Epidermal melanocyte (primary cell): ENCODE results near the gene OTUB2.

ENCODE experiments used
- DNase-seq: peaks from one replicate; pipeline ENCODE4 v3.0.0; 2011; ENCODE audit warnings: low spot score; ENCODE audit not compliant: insufficient read length

OTUB2 gene

DNA sequence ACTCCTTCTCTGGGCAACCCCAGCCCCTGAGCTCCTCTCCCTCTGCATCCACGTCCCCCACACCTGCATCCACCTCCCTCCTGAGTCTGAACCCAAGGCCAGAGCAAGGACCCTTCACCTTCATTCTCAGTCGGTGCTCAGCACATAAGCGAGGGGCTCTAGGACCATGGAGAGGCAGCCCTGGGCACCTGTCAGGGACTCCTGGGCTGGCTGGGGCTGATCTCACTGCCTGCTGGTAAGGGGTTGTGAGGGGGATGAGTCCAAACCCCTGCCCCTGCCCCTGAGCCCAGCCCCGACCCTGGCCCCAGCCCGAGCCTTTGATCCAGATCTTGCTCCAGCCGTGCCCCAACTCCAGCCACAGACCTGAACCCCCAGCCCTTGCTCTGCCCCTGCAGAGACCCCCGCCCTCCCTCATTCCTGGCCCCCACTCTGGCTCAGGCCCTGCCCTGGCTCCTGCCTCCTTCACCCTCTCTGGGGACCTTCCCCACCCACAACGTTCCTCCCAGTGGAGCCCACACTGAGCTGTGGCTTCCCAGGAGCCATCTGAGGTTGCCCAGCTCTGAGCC lies 29.9 kb upstream of the OTUB2 start:
- no peak for DNase-seq

DNA sequence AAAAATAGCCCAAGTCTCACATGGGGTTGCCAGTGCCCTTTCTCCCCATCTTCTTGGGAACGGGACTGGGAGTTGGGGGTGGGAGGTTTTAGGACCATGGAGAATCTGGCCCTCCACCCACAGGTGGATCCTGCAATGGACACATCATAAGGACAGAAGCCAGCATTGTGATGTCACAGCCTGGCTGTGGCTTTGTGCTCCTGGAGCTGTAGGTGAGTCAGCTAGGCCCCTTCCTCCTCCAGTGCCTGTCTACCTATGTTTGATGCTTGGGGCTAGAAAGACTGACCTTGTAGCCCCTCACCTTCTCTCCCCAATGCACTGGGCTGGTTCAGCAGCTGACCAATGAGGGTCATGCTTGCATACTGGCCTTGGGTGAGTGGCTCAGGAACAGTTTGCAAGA lies 29.1 kb upstream of the OTUB2 start, which contains the start of gene CCDC197:
Gene CCDC197 (plus strand): TSS at position 220 of the 400 bp plus-strand sequence. CDS start 831 bp downstream, outside the sequence.
- DNase-seq = no peak

DNA sequence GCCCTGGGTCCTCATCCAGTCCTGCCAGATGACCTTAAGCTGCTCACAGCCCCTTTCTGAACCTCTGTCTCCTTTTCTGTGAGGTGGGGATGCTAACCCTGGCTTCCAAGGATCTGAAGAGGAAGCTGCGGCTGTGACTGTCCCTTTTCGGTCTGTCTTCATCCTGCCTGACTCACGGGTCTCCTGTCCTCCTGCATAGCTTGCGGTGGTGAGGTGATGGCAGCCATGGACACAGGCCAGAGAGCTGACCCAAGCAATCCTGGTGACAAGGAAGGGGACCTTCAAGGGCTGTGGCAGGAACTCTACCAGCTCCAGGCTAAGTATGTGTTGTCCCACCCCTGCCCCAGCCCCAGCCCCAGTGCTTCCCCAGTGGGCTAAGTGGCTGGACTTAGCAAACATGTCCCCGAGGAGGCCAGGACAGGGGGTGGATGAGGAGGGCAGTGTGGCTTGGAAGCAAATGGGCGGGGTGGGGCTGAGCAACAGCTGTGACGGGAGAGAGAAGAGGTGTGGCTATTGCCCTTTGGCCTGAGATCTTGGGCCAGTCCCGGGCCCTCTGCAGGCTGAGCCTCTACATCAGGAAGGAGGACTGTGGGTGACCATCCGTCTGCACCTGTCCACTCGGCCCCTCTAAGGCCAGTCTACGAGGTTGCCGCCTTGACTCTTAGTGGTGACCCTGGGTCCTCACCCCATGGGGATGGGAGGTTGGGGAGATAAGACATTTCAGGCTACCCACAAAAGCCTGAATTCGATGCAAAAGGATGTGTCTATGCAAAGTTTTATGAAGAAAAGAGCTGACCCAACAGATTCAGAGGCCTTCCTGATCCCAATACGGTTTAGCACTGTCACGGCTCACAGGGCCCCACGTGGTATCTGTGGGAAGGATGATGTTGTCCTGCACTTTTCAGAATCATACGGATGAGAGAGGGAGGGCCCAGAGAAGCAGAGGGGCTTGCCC lies 27.9 kb upstream of the OTUB2 start:
- DNase-seq = no peak

DNA sequence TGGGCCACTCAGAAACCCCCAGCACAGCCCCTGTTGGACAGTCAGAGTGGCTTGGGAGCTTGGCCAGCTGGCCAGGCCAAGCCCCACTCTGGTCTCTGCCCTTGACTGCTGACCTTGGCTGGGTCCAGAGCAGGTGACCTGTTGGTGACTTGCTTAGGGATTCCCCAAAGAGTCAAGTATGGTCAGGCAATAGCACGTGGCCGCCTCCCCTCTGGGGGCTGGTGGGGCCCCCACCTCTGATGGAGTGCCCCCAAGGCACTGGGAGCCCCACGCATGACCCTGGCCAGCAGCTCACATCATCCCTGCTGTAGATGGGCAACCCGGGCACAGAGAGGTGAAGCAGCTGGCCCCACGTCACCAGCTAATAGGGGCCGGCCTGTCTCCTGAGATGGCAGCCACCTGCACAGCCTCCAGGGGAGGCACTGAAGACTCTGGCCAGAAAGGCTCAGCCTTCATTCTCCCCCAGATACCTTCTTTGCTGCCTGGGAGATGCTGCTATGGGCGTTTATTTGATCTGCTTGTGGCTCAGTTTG lies 27.2 kb upstream of the OTUB2 start:
- DNase-seq = no peak

DNA sequence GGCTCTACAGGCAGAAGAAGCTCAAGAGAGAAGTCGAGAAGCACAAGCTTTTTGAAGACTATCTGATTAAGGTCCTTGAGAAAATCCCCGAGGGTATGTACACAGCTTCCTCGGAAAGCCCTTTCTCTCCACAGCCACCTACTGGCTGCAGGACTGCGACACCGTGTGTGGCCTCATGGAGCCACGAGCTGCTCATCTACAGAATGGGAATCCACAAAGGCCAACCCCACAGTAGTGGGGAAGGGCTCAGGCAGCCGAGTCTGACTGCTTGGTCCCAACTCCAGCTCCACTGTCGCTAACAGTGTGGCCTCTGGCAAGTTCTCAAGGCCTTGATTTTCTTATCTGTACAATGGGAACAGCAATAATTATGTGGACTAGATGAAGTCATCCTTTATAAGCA lies 26.6 kb upstream of the OTUB2 start:
- DNase-seq = no peak

DNA sequence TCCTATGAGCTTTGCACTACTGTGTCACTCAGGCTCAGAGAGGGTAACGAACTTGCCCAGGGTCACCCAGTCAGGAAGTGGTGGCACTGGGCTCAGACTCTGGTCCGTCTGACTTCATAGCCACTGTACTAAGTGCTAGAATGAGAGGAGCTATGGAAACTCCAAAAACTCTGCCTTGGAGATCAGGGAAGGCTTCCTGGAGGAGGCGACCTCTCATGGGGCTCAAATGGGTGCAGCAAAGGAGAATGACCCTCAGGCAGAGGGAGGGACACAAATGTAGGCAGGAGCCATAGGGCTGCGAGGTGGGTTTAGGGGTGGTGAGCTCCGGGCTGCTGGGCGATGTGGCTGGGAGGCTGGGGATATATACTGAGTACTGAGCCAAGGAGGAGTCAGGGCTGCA lies 25.9 kb upstream of the OTUB2 start:
- no peak for DNase-seq

DNA sequence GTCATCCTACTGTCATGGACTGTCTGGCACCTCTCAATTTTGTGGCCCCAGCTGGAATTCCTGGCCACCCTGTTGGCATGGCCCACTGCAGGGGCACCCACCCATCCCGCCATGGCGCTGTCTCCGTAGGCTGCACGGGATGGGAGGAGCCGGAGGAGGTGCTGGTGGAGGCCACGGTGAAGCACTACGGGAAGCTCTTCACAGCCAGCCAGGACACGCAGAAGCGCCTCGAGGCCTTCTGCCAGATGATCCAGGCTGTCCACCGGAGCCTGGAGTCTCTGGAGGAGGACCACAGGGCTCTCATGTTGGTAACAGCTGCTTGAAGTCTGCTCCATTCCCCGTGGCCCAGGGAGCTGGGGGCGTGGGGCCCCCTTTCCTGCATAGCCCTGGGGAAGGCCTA lies 25.1 kb upstream of the OTUB2 start:
- no peak for DNase-seq

DNA sequence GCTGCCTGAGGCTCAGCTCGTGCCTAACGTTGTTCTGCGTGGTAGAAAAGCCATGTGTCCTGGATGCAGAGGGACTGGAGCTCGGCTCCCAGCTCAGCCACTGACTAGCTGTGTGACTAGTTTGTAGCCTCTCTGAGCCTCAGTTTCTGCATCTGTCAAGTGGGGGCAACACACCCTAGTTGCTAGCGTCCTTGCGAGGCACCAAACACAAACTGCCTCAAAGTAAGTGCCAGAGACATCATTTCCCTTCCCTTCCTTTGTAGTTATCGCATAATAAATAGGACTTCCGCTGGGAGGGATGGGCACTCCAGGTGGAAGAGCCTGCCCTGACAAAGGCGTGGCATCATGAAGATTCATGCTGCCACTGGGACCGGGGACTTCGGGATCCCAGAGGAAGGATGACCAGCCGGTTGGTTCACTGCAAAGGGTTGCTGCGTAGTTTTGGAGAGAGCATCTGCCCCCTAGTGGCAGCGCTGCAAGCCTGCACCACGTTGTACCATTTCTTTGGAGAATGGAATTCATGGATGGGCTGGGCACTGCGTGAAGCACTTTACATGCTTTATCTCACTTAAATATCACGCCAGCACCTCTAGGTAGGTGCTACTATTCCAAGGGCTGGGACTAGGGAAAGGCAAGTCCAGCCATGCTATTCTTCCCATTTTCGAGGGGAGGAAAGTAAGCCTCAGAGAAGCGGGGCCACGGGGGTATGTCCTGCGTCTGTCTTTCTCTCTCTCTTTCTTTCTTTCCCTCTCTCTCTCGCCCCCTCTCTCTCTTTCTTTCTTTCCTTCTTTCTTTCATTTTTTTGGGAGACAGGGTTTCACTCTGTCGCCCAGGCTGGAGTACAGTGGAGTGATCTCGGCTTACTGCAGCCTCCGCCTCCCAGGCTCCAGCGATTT lies 24.4 kb upstream of the OTUB2 start:
- peak; percentile 80 for DNase-seq

DNA sequence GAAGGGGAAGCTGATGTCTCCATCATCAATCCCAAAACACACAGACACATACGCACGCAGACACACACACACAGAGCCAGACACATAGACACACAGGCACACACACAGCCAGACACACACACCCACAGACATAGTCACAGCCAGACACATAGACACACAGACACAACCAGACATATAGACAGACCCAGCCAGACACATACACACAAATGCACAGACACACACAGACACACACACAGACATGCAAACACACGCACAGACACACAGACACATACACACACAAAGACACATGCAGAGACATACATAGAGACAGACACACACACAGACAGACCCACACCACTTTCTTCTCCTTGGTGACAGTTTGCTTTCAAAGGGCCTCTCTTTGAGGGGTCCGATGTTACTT lies 22.7 kb upstream of the OTUB2 start:
- no peak for DNase-seq

DNA sequence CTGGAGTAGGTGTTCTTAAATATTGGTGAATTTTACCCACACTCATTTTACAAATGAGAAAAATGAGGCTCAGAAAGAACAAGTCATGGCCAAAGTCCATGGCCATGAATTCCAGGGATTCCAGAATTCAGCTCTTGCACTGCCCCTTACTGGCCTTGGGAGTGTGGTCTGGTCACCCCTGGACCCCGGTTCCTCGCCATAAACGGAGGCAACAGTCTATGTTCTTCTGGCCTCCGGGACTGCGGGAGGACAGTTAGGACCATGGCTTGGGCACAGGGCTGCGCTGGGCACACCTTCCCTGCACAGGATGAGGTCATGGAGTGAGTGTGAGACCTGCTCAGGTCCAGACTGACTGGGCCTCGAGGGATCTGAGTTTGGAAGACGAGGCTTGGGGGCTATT lies 22.1 kb upstream of the OTUB2 start:
- DNase-seq = no peak

DNA sequence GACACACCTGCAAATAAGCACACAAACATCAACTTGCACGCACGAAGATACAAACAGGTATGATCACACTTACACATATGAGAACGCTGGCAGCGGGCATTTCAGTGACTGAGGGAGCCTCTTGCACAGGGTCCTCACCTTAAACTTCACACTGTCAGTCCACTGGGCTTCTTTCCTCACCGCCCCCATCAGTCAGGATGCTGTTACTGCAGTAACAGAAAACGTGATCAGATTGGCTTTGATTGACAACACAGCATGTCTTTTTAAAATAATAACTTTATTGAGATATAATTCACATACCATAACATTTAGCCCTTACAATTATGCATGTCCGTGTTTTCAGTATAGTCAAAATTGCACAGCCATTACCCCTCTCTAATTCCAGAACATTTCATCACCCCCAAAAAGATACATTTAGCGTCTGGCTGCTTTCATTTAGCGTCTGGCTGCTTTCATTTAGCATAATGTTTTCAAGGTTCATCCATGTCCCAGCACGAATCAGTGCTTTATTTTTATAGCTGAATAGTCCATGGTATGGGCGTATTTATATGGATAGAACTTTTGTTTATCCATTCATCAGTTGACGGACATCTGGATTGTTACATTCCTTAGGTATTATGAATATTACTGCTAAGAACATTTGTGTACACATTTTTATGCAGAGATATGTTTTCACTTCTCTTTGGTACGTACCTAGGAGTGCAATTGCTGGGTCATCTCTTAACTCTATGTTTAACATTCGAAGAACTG lies 20.6 kb upstream of the OTUB2 start:
- no peak for DNase-seq

DNA sequence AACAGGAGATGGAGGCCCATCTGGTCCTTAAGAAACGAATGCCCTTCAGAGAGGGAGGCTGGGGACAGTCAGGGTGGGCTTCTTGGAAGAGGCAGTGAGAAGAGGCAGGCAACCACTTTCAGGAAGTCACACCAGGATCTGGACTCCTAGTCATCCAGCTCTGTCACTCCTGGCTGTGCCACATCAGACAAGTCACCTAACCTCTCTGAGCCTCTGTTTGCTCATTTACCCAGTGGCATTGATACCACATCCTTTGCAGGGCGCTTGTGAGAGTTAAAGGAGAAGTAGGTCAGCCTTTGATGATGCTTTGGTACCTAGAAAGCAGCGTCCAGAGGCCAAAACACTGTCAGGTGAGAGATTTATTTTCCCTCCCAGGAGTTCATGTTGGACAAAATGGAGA lies 17.9 kb upstream of the OTUB2 start:
- DNase-seq = no peak

DNA sequence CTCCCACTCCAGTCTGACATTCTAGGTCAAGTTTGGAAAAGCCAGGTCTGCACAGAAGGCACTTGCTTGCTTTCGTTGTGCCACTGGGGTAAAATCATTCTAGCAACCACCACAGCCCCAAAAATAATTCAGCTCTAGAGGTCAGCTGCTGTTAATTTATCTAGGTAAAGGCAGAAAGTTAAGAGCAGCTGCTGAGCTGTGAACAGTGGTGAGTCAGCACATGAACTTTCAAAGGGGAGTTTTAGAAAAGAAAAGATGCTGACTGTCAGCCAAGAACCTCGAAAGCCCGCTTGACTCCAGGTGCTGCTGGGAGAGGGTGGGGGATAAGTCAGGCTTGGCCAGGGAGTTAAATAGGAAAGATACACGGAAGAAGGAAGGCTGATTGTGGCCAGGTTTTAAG lies 16.4 kb upstream of the OTUB2 start:
- DNase-seq = no peak

DNA sequence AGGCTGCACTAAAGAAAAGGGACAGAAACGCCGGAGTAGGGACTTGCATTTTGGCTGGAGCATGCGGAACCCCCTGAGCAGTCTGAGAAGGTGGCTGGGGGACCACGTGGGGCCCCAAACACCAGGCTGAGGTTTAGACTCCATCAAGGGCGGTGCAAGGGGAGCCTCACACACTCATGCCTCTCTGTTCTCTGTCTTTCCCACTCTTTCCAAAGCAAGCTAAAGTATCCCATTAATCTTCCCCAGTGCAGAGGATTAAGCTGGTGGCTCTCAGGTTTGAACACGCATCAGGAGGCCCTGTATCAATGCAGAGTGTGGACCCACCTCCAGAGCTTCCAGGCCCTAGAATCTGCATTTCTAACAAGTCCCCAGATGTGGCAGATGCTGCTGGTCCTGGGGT lies 15.5 kb upstream of the OTUB2 start:
- no peak for DNase-seq

DNA sequence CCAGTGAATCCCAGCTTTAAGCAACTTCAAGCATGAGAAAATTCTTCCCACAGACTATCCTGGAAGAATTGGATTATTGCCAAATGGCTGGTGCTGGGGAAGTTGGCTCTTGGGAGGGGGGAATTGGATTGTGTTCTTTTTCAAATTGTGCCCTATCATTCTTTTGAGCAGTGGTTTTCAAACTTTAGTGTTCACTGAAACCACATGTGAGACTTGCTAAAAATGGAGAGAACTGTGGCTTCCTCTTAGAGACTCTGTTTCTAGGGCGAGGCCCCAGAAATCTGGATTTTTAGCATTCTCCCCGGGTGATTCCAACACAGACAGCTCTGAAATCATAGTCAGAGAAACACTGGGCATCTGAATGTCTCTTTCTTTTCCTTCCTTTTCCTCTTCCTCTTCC lies 14.3 kb upstream of the OTUB2 start:
- no peak for DNase-seq

DNA sequence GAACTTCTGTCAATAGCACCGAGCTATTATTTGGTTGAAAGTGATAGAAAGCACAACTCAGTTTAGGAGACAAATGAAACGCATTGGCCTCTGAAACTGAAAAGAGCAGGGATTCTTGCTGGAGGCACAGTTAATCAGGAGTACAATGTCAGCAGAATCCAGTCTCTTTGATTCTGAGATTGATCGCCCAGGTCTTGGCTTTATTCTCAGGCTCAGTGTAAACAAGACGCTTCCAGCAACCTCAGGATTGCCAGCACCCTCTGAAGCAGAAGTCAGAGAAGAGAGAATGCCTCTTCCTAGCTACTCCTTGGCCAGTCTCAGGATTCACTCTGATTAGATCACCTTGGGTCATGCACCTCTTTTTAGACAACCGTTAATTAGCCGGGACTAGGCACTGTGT lies 11.8 kb upstream of the OTUB2 start:
- DNase-seq = no peak

DNA sequence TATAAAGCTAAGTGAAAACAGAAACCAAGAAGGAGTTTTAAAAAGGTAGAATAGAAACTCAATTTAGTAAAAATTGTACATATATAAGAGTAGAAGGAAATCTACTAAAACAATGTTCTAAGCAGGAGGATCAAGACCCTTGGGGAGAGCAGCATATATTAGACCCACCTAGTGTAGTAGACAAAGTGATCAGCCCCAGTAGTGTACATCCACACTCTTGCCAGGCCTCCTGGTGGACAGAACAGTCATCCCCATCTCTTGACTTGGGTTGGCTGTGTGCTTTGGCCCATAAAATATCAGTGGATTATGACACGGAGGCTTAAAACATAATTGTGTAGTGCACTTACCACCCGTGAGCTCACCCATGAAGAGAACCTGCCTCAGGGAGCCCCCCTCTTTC lies 10.9 kb upstream of the OTUB2 start:
- DNase-seq = no peak

DNA sequence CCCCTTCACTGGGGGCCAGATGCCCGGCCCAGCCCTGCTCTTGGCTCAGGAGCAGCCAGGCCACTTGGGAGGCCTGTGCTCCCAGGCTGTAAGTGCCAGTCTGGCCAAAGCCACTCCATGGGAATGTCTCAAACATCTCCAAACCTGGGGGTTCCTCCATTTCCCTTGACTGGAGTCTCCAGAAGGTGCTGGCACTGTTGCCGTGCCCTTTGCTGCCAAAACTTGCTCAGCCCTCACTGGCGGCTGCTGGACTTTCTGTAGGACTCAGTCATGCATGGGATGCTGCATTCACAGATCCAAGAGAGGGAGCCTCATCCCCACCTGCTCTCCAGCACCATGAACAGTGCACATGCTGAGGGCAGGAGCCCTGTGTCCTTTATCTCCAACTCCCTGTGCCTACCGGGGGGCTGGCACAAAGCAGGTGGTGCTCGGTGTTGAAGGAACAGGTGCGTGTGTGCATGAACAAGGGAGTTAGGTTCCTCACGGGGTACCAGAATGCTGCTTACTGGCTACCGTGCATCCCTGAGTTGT lies 9.6 kb upstream of the OTUB2 start:
- no peak for DNase-seq

DNA sequence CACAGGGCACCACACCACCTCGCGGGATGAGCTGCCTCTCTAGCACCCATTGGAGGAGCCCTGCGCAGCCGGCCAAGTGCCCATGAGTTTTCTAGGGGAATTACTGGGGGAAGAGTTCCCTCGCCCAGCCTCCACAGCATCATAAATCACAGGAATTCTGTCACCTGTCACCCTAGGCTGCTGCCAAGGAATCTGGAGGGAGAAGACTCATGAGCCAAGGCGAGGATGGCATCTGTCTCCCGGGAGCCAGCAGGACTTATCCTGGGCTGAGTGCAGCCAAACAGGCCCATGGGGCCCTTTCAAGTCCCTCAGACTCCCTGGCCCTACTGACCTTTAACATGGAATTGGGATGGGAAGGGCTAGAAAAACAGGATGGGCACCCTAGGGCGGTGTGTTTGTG lies 7.8 kb upstream of the OTUB2 start:
- no peak for DNase-seq

DNA sequence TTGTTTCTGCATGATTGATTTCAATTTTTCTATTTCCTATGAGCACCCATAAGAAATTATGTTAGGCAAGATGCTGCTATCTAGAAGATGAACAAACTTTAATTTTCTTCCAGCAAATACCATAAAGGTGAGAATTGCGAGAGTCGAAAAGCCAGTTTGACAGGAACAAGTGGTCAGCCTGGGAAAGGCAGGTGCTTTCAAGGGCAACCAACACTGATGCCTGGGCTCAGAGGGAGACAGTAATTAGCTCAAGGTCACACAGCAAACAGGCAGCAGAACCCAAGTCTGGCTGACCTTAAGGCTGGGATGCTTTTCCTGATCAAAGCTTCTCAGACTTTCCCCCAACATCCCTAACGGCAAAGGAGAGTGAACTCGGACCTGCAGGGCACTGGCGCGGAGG lies 6.8 kb upstream of the OTUB2 start:
- DNase-seq = no peak

DNA sequence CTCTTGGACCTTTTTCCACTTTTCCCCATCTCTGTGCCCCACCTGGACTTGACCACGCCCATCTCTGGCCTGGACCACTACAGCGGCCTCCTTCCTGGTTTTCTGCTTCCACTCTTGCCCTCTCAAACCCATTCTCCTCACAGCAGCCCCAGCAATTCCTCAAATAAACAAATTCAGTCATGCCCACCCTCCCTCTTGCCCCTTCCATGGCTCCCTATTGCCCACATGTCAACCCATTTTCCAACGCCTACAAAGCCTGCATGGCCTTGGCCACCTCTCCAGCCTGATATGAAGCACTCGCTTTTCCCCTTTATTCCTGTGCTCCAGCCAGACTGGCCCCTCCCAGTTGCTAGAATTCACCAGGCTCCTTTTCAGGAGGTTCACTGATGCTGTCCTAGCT lies 5.9 kb upstream of the OTUB2 start:
- no peak for DNase-seq
